Measurements from ENCODE around the gene JAG2.

JAG2 gene

DNA sequence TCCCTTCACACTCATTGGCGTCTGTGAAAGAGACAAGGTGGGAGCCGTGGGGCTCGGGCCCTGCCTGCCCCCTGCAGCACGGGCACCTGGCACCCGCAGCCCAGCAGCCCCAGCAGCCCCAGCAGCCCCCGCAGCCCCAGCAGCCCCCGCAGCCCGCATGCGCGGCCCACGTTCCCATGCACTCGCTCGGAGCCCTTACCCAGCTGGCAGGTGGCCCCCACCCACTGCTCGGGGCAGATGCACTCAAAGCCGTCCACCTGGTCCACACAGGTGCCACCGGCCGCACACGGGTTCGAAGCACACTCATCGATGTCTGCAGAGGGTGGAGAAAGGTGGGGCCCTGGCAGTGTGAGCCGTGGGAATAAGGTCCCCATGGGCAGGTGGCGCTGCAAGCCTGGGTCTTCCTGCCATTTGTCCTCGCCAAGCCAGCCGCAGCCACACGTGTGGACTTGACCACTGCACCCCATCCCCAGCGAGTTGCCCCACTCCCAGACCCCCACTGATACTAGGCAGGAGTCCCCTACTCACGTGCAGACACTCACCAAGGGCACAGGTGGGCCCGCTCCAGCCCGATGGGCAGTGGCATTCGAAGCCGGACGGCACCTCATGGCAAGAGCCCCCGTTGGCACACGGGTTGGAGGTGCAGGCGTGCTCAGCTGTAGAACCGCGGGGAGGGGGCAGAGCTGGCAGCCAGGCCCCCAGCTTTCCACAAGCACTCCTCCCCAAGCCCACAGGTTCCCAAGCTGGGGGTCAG lies 17.3 kb downstream of the JAG2 start:
- DNase-seq (ENCODE audit: low read depth, low spot score) = no peak

DNA sequence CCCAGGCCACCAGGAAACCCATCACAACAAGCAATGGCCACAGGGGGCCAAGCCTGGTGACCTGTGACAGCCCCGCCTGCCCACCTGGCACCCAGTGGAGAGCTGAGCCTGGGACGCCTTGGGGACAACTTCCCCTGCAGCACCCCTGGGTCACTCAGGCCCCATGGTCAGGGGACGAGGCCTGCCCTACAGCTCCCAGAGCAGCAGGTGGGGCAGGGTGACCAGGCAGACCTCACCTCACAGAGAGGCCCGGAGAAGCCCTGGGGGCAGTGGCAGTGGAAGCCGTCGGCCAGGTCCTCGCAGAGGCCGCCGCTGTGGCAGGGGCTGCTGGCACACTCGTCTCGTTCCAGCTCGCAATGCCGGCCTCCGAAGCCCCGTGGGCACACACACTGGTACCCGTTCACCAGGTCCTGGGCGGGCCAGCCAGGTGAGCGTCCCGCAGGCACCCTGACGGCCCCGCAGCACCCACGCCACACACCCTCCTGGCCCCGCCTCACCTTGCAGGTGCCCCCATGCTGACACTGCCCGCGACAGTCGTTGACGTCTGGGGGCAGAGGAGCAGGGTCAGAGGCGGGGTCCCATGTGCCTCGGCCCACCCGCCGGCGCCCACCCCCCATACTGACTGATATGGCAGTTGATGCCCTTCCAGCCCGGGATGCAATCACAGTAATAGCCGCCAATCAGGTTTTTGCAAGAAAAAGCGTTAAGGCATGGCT lies 18.1 kb downstream of the JAG2 start:
- DNase-seq (ENCODE audit: low read depth, low spot score) = no peak

DNA sequence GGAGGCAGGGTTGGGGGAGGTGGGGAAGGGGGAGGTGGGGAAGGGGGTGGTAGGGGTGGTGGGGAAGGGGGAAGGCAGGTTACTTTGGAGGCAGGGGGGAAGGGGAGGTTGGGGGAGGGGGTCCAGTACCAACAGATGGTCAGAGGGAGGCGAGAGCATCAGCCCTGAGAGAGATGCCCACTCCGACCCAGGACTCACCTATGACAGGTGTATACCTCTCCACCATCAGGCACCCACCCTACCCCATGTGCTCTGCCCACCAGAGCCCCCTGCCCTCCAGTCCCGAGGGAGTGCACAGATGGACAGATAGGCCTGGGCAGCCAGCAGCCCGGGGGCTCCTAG lies 18.6 kb downstream of the JAG2 start:
- no peak for DNase-seq (ENCODE audit: low read depth, low spot score)

GRCh38 chr14:105149146-105149781 lies 19.3 kb downstream of the JAG2 start:
- no peak for DNase-seq (ENCODE audit: low read depth, low spot score)

DNA sequence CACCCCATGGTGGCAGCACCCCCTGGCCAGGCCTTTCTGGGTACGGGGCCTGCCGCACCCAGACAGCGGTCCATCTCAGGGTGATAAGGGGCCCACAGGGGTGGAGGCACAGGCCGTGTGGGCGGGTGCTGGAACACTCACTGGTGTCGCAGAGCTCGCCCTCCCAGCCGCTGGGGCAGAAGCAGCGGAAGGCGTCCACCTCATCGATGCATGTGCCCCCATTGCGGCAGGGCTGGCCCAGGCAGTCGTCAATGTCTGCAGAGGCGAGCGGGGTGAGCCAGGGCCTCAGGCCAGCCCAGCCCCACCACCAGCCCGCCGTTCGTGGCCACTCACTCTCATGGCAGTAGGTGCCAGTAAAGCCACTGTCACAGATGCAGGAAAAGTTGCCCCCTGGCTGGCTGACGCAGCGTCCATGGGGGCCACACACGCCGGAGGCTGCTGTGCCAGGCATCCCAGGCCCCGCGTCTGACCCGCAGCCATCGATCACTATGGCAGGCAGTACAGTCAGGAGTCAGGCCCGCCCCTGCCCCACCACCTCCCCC lies 19.9 kb downstream of the JAG2 start:
- DNase-seq (ENCODE audit: low read depth, low spot score) = no peak

DNA sequence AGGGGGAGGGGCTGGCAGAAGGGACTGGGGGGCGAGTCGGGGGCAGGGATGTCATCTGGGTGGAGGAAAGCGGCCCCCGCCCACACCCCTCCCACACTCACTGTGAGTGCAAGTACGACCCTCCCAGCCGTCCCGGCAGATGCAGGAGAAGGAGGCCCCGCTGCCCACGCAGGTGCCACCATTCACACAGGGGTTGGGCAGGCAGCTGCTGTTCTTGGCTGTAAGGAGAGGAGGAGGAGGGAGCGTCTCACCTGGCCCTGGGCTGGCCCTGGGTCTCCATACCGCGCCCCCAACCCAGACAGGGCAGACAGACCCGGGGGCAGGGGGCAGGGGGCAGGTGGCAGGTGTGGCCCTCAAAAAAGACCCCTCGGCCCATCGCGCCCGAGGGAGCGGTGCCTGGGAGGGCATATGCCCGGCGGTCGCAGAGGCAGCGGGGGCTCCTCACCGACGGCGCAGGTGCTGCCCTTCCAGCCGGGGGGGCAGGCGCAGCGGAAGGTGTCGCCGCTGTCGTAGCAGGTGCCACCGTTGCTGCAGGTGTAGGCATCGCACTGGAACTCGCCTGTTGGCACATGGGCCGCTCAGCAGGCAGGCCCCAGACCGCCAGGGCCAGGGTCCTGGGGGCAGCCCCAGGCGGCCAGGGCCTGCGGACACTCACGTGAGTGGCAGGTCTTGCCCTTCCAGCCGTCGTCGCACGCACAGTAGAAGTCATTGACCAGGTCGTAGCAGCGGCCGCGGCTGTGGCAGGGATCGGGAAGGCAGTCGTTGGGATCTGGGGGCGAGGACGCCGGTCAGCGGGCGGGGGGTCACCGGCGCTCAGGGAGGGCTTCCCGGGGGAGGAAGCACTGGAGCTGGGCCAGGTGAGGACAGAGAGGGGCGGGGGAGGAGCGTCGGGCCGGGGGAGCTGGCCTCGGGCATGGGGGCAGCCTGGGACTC lies 20.6 kb downstream of the JAG2 start:
- no peak for DNase-seq (ENCODE audit: low read depth, low spot score)

DNA sequence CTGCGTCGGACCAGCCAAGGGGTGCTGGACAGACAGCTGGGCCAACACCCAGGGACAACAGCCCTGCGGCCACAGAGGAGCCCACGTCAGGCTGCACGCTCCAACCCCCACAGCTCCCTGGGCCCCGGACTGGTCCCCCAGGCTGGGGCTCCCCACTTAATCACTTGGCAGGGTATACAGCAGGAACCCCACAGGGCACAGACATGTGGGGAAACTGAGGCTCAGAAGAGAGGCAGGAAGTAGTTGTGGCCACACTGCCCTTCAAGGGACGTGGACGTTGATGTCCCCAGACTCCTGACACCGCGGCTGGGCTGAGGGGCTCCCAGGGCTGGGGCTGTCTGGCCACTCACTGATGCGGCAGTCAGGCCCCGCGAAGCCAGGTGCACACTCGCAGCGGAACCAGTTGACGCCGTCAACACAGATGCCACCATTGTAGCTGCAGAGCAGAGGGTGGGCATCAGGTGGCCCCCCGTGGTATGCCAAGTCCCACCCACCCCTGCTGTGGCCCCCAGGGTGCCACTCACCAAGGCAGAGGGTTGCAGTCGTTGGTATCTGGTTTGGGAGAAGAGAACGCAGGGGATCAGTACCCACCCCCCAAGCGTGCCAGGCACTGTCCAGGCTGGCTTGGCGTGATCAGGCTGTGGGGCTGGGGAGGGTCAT lies 21.5 kb downstream of the JAG2 start:
- DNase-seq (ENCODE audit: low read depth, low spot score) = no peak

GRCh38 chr14:105146181-105146975 lies 22.2 kb downstream of the JAG2 start:
- no peak for DNase-seq (ENCODE audit: low read depth, low spot score)

DNA sequence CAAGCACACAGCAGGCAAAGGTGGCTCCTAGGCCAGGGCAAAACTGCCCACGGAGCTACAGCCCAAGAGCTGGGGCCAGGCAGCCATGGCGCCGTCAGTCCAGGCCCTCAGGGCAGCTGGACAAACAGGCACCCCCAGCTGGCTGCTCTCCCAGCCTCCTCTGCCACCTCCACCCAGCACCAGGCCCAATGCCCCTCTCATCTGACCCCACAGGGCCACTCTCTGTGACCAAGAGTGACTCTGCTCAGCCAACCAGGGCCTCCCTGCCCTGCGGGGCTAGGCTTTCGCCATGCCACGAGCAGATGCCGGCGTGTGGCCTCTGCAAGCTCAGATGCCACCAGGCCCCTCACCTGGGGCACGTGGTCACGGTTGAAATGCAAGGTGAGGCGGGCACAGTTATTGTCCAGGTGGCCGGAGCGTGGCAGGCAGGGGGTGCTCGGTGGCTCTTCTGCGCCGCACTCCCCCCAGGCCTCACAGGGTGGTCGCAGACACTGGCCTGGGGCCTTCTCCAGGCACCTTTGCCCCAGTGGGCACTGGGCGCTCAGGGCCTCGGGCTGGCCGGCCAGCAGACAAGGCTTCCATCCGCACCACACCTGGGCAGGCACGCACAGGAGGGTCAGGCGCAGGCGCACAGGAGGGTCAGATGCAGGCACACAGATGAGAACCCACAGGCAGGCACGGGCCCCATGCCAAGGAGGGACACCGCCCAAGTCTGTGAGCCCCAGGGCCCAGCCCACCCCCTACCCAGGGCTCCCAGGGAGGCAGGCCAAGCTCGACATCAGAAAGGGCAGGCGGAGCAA lies 23.0 kb downstream of the JAG2 start:
- DNase-seq (ENCODE audit: low read depth, low spot score) = no peak

GRCh38 chr14:105144666-105145380 lies 23.8 kb downstream of the JAG2 start:
- no peak for DNase-seq (ENCODE audit: low read depth, low spot score)

- no peak for DNase-seq (ENCODE audit: low read depth, low spot score)
These were observed 24.4 kb downstream of the JAG2 start for GRCh38 chr14:105144026-105144665.

DNA sequence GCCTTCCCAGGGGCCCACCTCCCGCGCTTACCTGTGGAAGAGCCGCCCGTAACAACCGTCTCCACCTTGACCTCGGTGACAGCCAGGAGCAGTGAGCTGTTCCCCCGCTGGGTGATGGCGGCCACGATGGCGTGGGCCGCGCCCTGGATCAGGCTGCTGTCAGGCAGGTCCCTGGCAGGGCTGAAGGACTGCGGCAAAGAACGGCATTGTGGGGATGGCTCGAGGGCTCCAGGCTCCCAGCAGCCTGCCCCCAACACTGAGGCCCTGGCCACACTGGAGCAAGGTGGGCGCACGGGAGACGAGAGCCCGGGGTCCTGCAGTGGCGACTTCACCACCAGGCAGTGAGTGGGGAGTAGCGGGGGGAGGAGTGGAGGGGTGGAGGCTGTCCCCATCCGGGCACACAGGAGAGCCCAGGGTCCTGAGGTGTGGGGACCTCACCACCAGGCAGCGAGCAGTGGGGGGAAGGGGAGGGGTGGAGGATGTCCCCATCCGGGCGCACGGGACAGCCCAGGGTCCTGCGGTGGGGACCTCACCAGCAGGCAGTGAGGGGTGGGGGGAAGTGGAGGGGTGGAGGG lies 25.0 kb downstream of the JAG2 start:
- no peak for DNase-seq (ENCODE audit: low read depth, low spot score)

DNA sequence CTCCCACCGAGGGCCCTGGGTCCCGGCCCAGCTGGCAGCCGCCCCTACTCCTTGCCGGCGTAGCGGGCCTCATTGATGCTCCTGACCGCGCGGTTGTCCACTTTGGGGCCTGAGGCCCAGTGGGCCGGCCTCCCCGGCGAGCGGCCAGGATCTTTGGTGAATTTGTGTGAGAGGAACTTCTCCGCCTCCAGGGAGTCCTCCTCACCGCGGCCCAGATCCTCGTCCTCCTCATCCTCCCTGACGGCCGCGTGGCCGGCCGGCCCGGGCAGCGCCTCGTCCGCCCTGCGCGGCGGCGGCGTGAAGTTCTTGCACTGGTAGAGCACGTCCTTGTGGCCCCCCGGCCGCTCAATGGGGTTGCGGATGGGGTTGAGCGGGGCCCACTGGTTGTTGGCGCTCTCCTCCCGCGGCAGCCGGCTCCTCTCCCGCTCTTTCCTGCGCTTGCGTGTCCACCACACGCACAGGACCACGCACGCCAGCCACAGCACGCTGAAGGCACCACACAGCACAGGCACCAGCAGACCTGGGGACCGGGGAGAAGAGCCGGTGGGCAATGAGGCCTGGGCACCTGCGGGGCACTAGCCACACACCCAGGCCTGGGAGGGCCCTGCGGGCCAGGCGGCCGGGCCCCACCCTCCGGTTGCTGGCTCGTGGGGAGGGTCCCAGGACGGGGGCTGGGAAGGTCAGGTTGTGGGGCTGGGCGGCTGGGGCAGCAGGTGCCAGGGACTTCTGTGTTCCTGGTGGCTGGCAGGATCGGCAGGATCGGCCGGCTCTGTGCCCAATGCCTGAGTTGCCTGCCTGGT lies 25.7 kb downstream of the JAG2 start:
- no peak for DNase-seq (ENCODE audit: low read depth, low spot score)

DNA sequence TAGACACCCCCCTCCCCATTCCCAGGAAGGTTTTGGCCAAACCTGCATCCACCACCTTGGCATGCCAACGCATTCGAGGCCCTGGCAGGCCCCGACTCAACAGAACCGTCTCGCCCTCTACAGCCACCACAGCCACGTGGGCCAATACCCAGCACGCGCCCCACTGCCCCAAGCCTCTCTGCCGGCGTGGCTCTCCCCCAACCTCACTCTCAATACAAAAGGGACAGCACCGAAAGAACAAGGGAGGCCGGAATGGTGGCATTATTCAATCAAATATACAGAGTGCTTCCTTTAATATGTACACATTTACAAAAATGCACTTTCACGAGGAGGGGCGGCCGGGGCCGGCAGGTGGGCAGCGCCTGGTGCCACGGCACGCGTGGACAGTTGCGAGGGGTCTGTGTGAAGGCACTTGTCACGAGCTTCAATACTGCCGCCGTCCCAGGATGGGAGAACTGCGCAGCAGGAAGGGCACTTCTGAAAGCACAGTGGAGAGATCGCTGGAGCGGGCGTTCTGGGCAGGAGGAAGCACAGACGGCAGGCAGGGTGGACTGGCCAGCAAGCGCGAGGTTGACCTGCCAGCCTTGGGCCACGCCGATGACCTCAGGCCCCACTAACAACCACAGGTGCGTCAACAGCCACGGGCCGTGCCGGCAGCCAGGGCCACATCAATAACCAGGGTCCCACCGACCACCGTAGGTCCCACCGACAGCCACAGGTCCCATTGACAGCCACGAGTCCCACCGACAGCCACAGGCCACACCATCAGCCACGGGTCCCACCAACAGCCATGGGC lies 26.9 kb downstream of the JAG2 start:
- DNase-seq (ENCODE audit: low read depth, low spot score) = no peak

DNA sequence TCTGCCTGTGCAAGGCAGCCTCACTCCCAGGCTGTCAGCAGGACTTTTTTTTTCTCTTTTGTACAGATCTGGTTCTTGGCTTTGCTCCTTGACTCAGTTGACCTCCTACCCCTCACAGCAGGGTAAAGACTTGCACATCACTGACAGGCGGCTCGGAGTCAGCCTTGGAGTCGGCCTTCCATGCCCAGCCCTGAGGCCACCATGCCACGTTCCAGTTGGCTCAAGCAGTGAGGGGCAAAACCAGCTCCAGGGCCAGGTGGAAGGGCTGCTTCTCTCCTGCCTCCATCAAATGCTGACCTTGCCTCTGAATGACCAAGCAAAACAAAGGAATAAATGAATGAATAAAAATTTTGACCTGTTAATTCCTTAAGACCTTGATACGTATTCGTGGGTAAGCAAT lies 27.6 kb downstream of the JAG2 start:
- no peak for DNase-seq (ENCODE audit: low read depth, low spot score)

GRCh38 chr14:105140581-105140980 lies 28.0 kb downstream of the JAG2 start:
- no peak for DNase-seq (ENCODE audit: low read depth, low spot score)
